ENCODE measurements around the gene C2orf66. TPM values are rescaled to one million over a fixed set of nuclear protein-coding genes. Genes with fewer than 3 reads are reported as not detected.

Gene C2orf66
- polyA plus RNA-seq, 1 donor from 2014 or later, result 1.4 TPM

DNA sequence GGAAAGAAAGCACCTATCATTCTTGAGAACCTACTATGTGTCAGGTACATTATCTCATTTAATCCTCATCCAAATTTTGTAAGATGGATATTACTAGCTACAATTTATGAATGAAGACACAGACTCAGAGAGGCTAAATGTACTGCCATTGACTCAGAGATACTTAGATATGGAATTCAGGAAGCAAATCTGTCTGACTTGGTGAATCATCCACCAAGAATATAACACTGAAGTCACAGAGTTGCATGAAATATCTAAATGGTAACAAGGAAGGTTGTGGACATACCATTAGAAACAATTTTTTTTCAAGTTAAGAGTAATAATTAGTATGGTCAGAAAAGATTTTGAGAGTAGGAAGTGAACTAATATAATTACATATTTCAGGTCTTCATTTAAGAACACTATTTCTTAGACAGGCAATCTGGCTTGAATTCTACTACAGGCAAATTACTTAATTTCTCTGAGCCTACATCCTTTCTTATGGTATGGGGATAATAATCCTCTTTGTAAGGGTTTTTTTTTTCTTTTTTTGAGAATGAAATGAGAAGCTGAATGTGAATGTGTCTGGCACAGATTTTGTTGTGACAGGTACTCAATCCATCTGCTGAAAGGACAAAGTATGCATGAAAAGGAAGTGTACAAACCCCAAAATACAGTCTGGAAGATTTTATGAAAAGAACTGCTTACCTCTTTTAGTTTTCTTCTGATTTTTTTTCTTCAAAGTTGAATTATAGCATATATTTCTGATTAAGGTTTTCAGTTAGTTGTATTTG, 14.8 kb upstream of the C2orf66 start:
- no peak overlapping the region for H2AFZ ChIP-seq (ENCODE audit: low read depth, low read length)
- no peaks in the 10 kb centered on the region for H3K36me3 ChIP-seq (ENCODE audit: insufficient read depth, low read length)
- no peak overlapping the region for H3K4me2 ChIP-seq (ENCODE audit: low read length)
- no peaks in the 10 kb centered on the region for H3K79me2 ChIP-seq (replicated peaks; ENCODE audit: insufficient read depth, low read length)
- peak overlapping the region; percentile 7 for H3K27ac ChIP-seq (ENCODE audit: low read length)
- H3K9ac ChIP-seq (ENCODE audit: low read length), result no peak overlapping the region
- no peak overlapping the region for H3K4me3 ChIP-seq (ENCODE audit: low read length)
- peaks cover 2% of the 10 kb centered on the region for H3F3A ChIP-seq (ENCODE audit: insufficient read depth, low read length, poor library complexity, severe bottlenecking)
- H3K9me3 ChIP-seq (ENCODE audit: low read length), result no peaks in the 10 kb centered on the region
- no peaks in the 10 kb centered on the region for H3K27me3 ChIP-seq (ENCODE audit: insufficient read depth, low read depth, low read length)
- no peaks in the 10 kb centered on the region for H3K9me2 ChIP-seq (ENCODE audit: insufficient read depth, low read length)
- H4K20me1 ChIP-seq (ENCODE audit: insufficient read depth), result no peaks in the 10 kb centered on the region
- TF ChIP-seq EP300 (conservative IDR thresholded peaks at IDR 0.05; ENCODE audit: poor library complexity, severe bottlenecking) (peak; percentile 67), REST (IDR thresholded peaks at IDR 0.05; ENCODE audit: borderline replicate concordance) (no peak), POLR2AphosphoS5 (IDR thresholded peaks at IDR 0.05) (peak; percentile 26), TAF1 (IDR thresholded peaks at IDR 0.05; ENCODE audit: low read depth) (no peak)

DNA sequence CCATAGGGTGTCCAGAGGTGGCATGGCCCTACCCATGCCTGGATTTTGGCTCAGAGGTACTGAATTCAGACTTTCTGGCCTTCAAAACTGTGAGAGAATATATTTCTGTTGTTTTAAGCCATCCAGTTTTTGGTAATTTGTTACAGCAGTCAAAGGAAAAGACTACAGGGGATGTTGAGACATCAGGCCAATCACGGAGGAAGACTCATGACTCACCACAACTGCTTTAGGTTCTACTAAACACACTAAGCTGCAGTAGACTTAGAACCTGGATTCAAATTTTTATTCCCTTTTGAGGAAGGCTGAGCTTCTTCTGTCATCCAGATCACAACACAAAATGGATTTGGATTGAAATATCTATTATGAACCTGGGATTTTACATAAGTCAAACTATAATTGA, 12.0 kb upstream of the C2orf66 start:
- Histone ChIP-seq H3K9ac (ENCODE audit: low read length) (no peak overlapping the region), H3K27ac (ENCODE audit: low read length) (no peak overlapping the region), H3K4me2 (ENCODE audit: low read length) (no peak overlapping the region), H3K36me3 (ENCODE audit: insufficient read depth, low read length) (no peaks in the 10 kb centered on the region), H3K9me3 (ENCODE audit: low read length) (no peaks in the 10 kb centered on the region), H2AFZ (ENCODE audit: low read depth, low read length) (no peak overlapping the region), H3F3A (ENCODE audit: insufficient read depth, low read length, poor library complexity, severe bottlenecking) (peaks cover 2% of the 10 kb centered on the region), H3K27me3 (ENCODE audit: insufficient read depth, low read depth, low read length) (no peaks in the 10 kb centered on the region), H3K9me2 (ENCODE audit: insufficient read depth, low read length) (no peaks in the 10 kb centered on the region), H4K20me1 (ENCODE audit: insufficient read depth) (no peaks in the 10 kb centered on the region), H3K4me3 (ENCODE audit: low read length) (no peak overlapping the region), H3K79me2 (replicated peaks; ENCODE audit: insufficient read depth, low read length) (no peaks in the 10 kb centered on the region)
- TF ChIP-seq, protein P1, sequence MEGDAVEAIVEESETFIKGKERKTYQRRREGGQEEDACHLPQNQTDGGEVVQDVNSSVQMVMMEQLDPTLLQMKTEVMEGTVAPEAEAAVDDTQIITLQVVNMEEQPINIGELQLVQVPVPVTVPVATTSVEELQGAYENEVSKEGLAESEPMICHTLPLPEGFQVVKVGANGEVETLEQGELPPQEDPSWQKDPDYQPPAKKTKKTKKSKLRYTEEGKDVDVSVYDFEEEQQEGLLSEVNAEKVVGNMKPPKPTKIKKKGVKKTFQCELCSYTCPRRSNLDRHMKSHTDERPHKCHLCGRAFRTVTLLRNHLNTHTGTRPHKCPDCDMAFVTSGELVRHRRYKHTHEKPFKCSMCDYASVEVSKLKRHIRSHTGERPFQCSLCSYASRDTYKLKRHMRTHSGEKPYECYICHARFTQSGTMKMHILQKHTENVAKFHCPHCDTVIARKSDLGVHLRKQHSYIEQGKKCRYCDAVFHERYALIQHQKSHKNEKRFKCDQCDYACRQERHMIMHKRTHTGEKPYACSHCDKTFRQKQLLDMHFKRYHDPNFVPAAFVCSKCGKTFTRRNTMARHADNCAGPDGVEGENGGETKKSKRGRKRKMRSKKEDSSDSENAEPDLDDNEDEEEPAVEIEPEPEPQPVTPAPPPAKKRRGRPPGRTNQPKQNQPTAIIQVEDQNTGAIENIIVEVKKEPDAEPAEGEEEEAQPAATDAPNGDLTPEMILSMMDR (IDR thresholded peaks at IDR 0.05; ENCODE audit: poor library complexity, severe bottlenecking), result no peak
- TF ChIP-seq RAD21 (conservative IDR thresholded peaks at IDR 0.05) (no peak), MXI1 (conservative IDR thresholded peaks at IDR 0.05; ENCODE audit: poor library complexity, severe bottlenecking) (no peak), REST (IDR thresholded peaks at IDR 0.05; ENCODE audit: borderline replicate concordance) (no peak), POLR2AphosphoS5 (IDR thresholded peaks at IDR 0.05) (no peak), SMC3 (conservative IDR thresholded peaks at IDR 0.05; ENCODE audit: poor library complexity) (no peak), EZH2 (IDR thresholded peaks at IDR 0.05; ENCODE audit: borderline replicate concordance, insufficient read depth, low read length, poor library complexity, severe bottlenecking) (no peak), TAF1 (IDR thresholded peaks at IDR 0.05; ENCODE audit: low read depth) (no peak), EP300 (conservative IDR thresholded peaks at IDR 0.05; ENCODE audit: poor library complexity, severe bottlenecking) (no peak)

Data from neural cell (in vitro differentiated cells).